ENCODE measurements around the gene GATM. TPM values are rescaled to one million over a fixed set of nuclear protein-coding genes. Genes with fewer than 3 reads are reported as not detected.

The GATM gene
- total and polyA plus RNA-seq, 2 of the 4 experiments (the other 2 are of a cell fraction): 0.10 to 0.18 TPM

DNA sequence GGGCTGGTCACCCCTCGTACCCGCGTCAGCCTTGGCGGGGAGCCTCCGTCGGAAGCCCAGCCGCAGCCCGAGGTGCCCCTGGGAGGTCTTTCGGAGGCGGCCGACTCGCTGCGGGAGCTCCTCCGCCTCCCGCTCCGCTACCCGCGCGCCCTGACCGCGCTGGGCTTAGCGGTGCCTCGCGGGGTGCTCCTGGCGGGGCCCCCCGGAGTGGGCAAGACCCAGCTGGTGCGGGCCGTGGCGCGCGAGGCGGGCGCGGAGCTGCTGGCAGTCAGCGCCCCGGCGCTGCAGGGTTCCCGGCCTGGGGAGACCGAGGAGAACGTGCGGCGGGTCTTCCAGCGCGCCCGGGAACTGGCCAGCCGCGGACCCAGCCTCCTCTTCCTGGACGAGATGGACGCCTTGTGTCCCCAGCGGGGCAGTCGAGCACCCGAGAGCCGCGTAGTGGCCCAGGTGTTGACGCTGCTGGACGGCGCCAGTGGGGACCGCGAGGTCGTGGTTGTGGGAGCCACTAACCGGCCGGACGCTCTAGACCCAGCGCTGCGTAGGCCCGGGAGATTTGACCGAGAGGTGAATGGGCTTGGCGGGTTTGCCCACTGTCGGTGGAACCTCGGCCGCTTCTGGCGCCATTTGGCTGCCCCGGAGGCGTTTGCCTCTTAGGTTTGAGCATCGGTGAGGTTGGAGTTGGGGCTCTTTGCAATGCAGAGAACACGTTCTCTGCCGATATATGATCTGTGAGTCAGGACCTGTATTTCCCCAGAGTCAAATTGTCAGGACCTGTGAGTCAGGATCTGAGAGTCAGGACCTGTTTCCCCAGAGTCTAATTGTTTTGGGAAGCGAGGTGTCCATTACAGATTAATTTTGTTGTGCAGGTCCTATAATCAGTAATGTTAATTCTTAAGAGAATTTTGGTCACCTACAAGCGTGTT is 24.9 kb upstream of the GATM start:
- Histone ChIP-seq H2BK5ac (ENCODE audit: low read depth, low read length, poor library complexity, severe bottlenecking) (peak overlapping the region; percentile 50), H3K4me3 (ENCODE audit: insufficient read depth, low read depth, low read length) (peak overlapping the region; percentile 71), H3K56ac (ENCODE audit: extremely low read depth, insufficient read depth, low read length) (no peak overlapping the region), H3K36me3 (ENCODE audit: control insufficient read depth, insufficient read depth, low read length) (peaks cover 7% of the 10 kb centered on the region), H3K14ac (replicated peaks; ENCODE audit: low read depth, low read length) (0 out of 2 replicates have a peak overlapping the region, but pooled peaks have one; percentile 11), H2AK9ac (replicated peaks; ENCODE audit: low read depth, low read length, poor library complexity) (peak overlapping the region; percentile 89), H2AFZ (replicated peaks; ENCODE audit: low read length, poor library complexity) (peak overlapping the region; percentile 99), H3K4me2 (ENCODE audit: low read depth, low read length) (peak overlapping the region; percentile 85), H3K4ac (ENCODE audit: low read depth, low read length) (no peak overlapping the region), H2BK120ac (ENCODE audit: low read depth, low read length) (no peak overlapping the region), H4K8ac (ENCODE audit: low read depth in 2 of 2, low read length in 2 of 2) (peak overlapping the region; percentile 22 to 60; a peak in 2 of 4 replicates), H3K27ac (ENCODE audit: insufficient read depth, low read length) (peak overlapping the region; percentile 75), H3K27me3 (ENCODE audit: control insufficient read depth, insufficient read depth, low read length) (no peaks in the 10 kb centered on the region), H4K20me1 (ENCODE audit: insufficient read depth, low read length) (peaks cover 21% of the 10 kb centered on the region), H3K23ac (ENCODE audit: low read depth, low read length) (peak overlapping the region; percentile 71), H3K9me3 (ENCODE audit: control insufficient read depth, insufficient read depth, low read length) (no peaks in the 10 kb centered on the region), H3K9ac (ENCODE audit: low read depth, low read length) (peak overlapping the region; percentile 79), H2BK15ac (ENCODE audit: low read depth, low read length) (no peak overlapping the region), H3K18ac (ENCODE audit: low read depth, low read length) (no peak overlapping the region), H2BK20ac (ENCODE audit: low read depth, low read length) (no peak overlapping the region), H3K4me1 (ENCODE audit: control insufficient read depth, insufficient read depth, low read length) (no peaks in the 10 kb centered on the region), H2AK5ac (ENCODE audit: low read depth, low read length) (peak overlapping the region; percentile 33; the same call in 1 of the 2 replicates), H3K79me1 (ENCODE audit: low read depth in 1 of 2, low read length in 2 of 2) (peaks cover 5 to 36% of the 10 kb centered on the region in 2 experiments; a peak in 3 of 4 replicates), H4K5ac (ENCODE audit: low read depth, low read length) (no peak overlapping the region), H3K9me1 (ENCODE audit: insufficient read depth, low read length) (peaks cover 5% of the 10 kb centered on the region; the same call in 1 of the 2 replicates), H4K91ac (ENCODE audit: insufficient read depth, low read depth, low read length) (no peak overlapping the region)
- intact Hi-C loops (cut with micrococcal nuclease): loop anchor here (1.0 to 2.0 kb wide), 3 partner anchors 55 to 203 kb away; partner anchors contain the start of gene BLOC1S6
- ATAC-seq (ENCODE audit: low read depth): peak; percentile 9
- TF ChIP-seq FOS (IDR thresholded peaks at IDR 0.05; ENCODE audit: low read depth, low read length) (no peak), RCOR1 (IDR thresholded peaks at IDR 0.05; ENCODE audit: insufficient replicate concordance, low read length) (no peak), CHD1 (IDR thresholded peaks at IDR 0.05; ENCODE audit: low read depth, low read length) (no peak), USF2 (IDR thresholded peaks at IDR 0.05; ENCODE audit: low read depth, low read length) (no peak), CTCF (conservative IDR thresholded peaks at IDR 0.05; ENCODE audit: low read depth, low read length) (no peak), MXI1 (IDR thresholded peaks at IDR 0.05; ENCODE audit: borderline replicate concordance, low read depth, low read length) (peak; percentile 14; the same call in 1 of the 2 replicates), MAZ (IDR thresholded peaks at IDR 0.05; ENCODE audit: borderline replicate concordance, low read depth, low read length) (no peak), RAD21 (IDR thresholded peaks at IDR 0.05; ENCODE audit: low read length) (no peak), SMC3 (IDR thresholded peaks at IDR 0.05; ENCODE audit: low read depth, low read length) (no peak)
- ChIA-PET POLR2A (ENCODE audit: unreplicated experiment) (interaction anchor here (1.0 to 1.5 kb wide), 2 partner anchors 183 to 238 kb away, joined by 3 to 4 read pairs; no protein-coding TSS in a partner anchor), CTCF (interaction anchor here (1.2 to 5.2 kb wide), 2 partner anchors 96 to 241 kb away, joined by 3 to 27 read pairs; no protein-coding TSS in a partner anchor)
- dilution Hi-C loops (cut with HindIII; ENCODE audit: low sequenced_read_pairs, unreplicated experiment): no loop called here
- peak; percentile 59 for DNase-seq
- in situ Hi-C loops (cut with MboI; ENCODE audit: low sequenced_read_pairs): loop anchor here (5.0 kb wide), 1 partner anchor 241 kb away; no protein-coding TSS in a partner anchor
- TSS peak; percentile 31 for BruUV-seq (replicated peaks)
- WGBS, 2 experiments (ENCODE audit: extremely low coverage in 2 of 2, insufficient read length in 1 of 2): 2% methylated on average over 32 of the region's 79 CpGs; no CpG with 5 or more reads in 1 of the 2 experiments
